Measurements from ENCODE around the gene CERKL. TPM values are rescaled to one million over a fixed set of nuclear protein-coding genes. Genes with fewer than 3 reads are reported as not detected.

Gene CERKL
- polyA plus RNA-seq, 5 donors = 7.1 to 10.6 (median 8.5) TPM

DNA sequence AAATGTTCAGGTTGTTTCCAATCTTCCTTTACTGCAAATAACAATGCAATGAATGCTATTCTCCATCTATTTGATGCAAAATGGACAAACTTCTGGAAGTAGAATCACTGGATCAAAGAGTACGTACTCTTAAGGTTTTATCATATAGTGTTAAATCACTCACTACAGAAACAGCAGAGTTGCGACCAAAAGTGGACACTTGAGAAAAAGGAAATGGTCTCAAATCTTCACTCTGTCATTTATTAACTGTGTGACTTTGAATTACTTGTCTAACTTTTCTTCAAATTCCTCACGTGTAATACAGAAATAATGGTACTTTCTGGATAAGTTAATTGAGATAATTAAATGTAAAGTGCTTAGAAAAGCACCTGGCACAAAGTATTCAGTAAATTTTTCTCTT, 78.1 kb downstream of the CERKL start:
- DNase-seq = no peak

- no peak for DNase-seq
These were observed 80.5 kb downstream of the CERKL start for GRCh38 chr2:181576431-181576830.

DNA sequence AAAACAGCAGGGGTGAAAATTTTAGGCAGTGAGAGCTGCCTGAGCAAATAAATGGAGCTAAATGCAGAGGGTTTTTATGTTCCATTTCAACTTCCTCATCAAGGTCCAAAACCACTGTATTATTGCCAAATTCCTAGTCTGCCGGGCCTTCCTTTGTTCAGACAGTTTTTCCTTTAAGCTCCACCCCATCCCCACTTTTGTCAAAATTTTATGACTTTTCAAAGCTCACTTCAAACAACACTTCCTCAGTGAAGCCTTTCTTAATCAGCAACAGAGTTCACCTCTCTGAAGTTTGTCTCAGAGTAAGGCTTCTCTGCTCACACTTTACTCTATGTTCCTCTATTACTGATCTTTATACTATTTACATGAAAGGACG, 81.3 kb downstream of the CERKL start:
- DNase-seq = no peak

GRCh38 chr2:181575024-181575649, 81.8 kb downstream of the CERKL start:
- DNase-seq = no peak

DNA sequence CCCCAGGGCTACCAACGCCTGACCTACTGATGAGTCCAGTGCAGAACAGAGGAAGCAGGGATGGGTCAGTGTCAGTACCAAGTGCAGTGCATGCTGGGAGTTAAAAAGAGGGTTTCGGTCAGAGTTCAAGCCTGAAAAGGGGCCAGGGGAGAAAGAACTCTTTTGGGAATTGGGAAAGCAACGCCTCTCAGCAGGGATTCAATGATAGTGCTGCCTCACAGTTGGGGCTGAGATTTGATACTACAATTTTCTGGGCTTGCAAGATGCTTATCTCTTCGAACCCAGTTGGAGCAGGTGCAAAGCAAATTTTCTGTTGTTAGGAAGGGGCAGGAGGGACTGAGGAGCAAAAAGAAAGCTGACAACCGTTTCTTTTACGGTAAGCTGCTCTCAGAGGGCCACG, 82.6 kb downstream of the CERKL start:
- no peak for DNase-seq

DNA sequence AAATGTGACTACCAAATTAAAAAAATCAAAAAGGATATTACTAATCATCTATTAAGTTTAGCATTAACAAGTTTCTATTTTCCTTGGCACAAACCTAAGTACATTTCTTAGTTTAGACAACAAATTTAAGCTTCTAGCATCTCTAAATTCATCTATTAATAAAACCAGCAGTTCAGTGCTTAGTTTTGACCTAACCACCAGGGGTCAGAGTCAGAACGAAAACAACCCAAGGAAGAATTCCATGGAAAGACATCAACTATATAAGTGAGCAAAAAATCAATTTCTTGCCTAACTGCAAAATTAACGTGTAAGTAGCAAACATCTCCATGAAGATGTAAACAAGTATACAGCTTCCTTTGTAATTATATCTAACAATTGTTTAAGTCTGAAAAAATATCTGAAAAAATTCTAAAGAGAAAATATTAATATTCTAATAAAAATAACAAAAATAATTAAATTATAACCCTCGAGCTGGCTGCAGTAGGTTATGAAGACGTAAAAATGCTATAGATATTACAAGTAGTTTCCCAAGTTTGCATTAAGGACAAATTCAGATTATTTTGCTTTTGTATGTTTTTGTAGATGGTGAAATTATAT, 83.7 kb downstream of the CERKL start:
- no peak for DNase-seq

- DNase-seq = no peak
These were observed 85.9 kb downstream of the CERKL start for GRCh38 chr2:181570833-181571661.

- DNase-seq = no peak
These were observed 86.8 kb downstream of the CERKL start for GRCh38 chr2:181570059-181570458.

GRCh38 chr2:181566334-181567032, 90.4 kb downstream of the CERKL start:
- no peak for DNase-seq

GRCh38 chr2:181563101-181563692, 93.7 kb downstream of the CERKL start:
- no peak for DNase-seq

DNA sequence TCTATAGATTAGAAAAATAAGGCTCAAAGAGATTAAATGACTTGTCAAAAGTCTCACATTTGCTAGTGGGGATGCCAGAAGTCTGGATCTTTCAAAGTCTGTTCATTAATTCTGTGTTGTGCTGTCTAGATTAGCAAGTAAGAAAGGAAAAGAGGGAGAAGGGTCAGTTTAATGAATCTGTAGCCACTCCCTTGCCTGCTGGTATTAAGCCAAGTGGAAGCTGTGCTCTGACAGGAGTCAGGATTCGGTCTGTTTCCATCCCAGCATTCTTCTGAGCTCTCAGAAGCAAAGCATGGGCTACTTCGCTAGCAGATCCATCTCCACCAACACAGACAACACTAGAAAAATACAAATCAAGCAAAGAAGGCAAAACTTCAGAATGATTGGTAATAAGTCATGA, 98.5 kb downstream of the CERKL start:
- DNase-seq = no peak

- no peak for DNase-seq
These were observed 102.7 kb downstream of the CERKL start for GRCh38 chr2:181554061-181554830.

GRCh38 chr2:181553244-181553643, 103.7 kb downstream of the CERKL start:
- no peak for DNase-seq

DNA sequence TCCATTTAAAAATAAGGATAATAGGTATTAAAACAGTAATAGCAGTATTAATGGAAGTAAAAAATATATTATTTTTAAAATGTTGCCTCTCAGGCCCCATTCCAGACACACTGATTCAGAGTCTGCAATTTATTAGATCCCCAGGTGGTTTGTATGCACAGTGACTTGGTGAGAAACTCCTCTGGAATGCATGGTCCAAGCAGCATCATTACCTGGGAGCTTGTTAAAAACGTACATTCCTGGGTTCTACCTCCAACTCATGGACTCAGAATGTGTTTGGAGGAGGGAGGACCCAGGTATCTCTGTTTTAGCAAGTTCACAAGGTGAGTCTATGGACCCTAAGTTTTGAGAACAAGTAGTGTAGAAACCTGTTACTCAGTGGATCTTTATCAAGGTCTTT, 104.1 kb downstream of the CERKL start:
- DNase-seq = no peak

GRCh38 chr2:181546086-181546485, 110.8 kb downstream of the CERKL start:
- DNase-seq = no peak

DNA sequence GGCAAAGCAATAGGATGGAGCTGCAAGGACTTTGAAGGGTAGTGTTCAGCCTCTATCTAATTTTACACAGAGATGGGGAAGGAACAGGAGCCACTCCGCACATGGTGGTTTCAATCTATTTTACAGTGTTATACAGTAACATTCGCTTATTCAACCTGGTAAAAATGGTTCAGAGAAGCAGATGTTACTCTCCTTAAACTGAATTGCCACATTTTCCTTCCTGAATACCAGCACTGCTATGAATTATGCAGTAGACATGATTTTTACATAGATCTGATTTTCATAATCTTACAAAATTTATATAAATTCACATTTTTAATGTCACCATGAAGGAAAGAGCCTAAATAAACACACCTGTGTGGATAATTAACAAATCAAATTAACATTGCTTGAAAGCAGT, 114.7 kb downstream of the CERKL start:
- DNase-seq = no peak

DNA sequence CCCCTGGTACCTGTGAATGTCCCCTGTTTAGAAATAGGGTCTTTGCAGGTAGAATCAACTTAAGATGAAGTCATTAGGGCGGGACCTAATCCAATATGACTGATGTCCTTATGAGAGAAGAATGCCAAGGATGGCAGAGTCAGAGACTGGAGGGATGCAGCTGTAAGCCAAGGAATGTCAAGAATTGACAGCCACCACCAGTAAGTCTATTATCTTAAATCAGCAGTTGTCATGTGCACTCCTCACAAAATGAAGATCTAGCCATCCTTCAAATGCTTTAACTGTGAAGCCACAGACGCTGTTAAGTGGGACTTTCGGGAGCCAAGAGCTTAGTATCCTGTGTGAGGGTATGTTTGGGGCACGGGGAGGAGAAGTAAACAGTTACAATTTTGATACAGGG, 116.5 kb downstream of the CERKL start:
- DNase-seq = no peak

GRCh38 chr2:181536730-181537129, 120.2 kb downstream of the CERKL start:
- DNase-seq = no peak

- DNase-seq = no peak
These were observed 128.5 kb downstream of the CERKL start for GRCh38 chr2:181528441-181528840.

- DNase-seq = no peak
These were observed 129.8 kb downstream of the CERKL start for GRCh38 chr2:181527058-181527457.

DNA sequence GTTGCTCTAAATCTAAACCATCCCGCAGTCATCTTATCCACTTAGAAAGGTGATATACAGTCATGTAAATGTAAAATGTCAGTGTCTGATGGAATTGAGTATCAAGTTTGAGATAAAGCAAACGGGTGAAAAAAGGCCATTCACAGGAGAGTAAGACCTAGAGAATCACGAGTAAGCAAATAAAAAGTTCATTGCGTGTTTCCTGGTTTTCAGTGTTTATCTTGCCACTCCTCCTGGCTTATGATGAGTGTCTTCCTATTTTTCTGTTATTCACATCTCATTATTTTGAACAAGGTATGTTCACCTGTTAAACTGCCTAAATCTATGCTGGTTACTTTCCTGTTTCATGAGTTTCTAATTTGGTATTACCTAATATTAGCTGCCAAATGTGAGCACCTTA, 130.9 kb downstream of the CERKL start:
- no peak for DNase-seq
